ENCODE data around the gene ENDOG.

The ENDOG gene

GRCh38 chr9:128800061-128800460 lies 18.2 kb upstream of the ENDOG start:
- DNase-seq (ENCODE audit: low spot score), result no peak

GRCh38 chr9:128802482-128802881 lies 15.8 kb upstream of the ENDOG start:
- DNase-seq (ENCODE audit: low spot score), result no peak

- DNase-seq (ENCODE audit: low spot score), result no peak
These were observed 12.6 kb upstream of the ENDOG start for GRCh38 chr9:128805661-128806060.

GRCh38 chr9:128807827-128808226 lies 10.5 kb upstream of the ENDOG start:
- DNase-seq (ENCODE audit: low spot score), result no peak

GRCh38 chr9:128808543-128808942 lies 9.8 kb upstream of the ENDOG start:
- no peak for DNase-seq (ENCODE audit: low spot score)

GRCh38 chr9:128809036-128809599 lies 9.2 kb upstream of the ENDOG start:
- no peak for DNase-seq (ENCODE audit: low spot score)

- no peak for DNase-seq (ENCODE audit: low spot score)
These were observed 8.5 kb upstream of the ENDOG start for GRCh38 chr9:128809831-128810230.

- DNase-seq (ENCODE audit: low spot score), result no peak
These were observed 7.4 kb upstream of the ENDOG start for GRCh38 chr9:128810873-128811272.

- peak; percentile 49 for DNase-seq (ENCODE audit: low spot score)
These were observed 777 bp downstream of the ENDOG start for GRCh38 chr9:128818839-128819715.

GRCh38 chr9:128819716-128820664 lies 1.7 kb downstream of the ENDOG start:
- DNase-seq (ENCODE audit: low spot score), result peak; percentile 92

- DNase-seq (ENCODE audit: low spot score), result no peak
These were observed 2.6 kb downstream of the ENDOG start for GRCh38 chr9:128820665-128821583.

- DNase-seq (ENCODE audit: low spot score), result no peak
These were observed 3.5 kb downstream of the ENDOG start for GRCh38 chr9:128821584-128822406.

- no peak for DNase-seq (ENCODE audit: low spot score)
These were observed 4.2 kb downstream of the ENDOG start for GRCh38 chr9:128822407-128823042.

- no peak for DNase-seq (ENCODE audit: low spot score)
These were observed 5.1 kb downstream of the ENDOG start for GRCh38 chr9:128823362-128823902.

GRCh38 chr9:128823903-128824406 lies 5.7 kb downstream of the ENDOG start:
- no peak for DNase-seq (ENCODE audit: low spot score)

- DNase-seq (ENCODE audit: low spot score), result no peak
These were observed 6.6 kb downstream of the ENDOG start for GRCh38 chr9:128824911-128825310.

GRCh38 chr9:128825923-128826700 lies 7.8 kb downstream of the ENDOG start:
- DNase-seq (ENCODE audit: low spot score), result no peak

- DNase-seq (ENCODE audit: low spot score), result no peak
These were observed 10.0 kb downstream of the ENDOG start for GRCh38 chr9:128828267-128828666.

All from hepatic stellate cell (primary cell).